GM12878 (cell line): ENCODE data around the gene PLEKHF1. TPM values are rescaled to one million over a fixed set of nuclear protein-coding genes. Genes with fewer than 3 reads are reported as not detected.
A peak's percentile ranks its signal among the peaks of the same experiment; 100 is the strongest.

Experiments used
- ATAC-seq: fragments of 200-7000 bp; cut with Tn5 transposase; 3 replicates; pipeline ENCODE4 v1.9.1; 2020; ENCODE audit warnings: mild to moderate bottlenecking, moderate library complexity
- BruUV-seq: library from RNA; stranded (reverse); fragments of 400-500 nt; replicated peaks from 2 replicates; lab custom pipeline; 2021; lab: Mats Ljungman, UMichigan
- CTCF ChIA-PET: fragments of 300-600 bp; sonication (Branson Sonifier 250); formaldehyde crosslinking; extraction: SDS; loops from one replicate; lab custom pipeline; 2021; ENCODE audit warnings: inconsistent platforms; lab: Yijun Ruan, JAX
- POLR2A ChIA-PET: fragments of 350-600 bp; formaldehyde crosslinking; extraction: SDS; loops from one replicate; lab custom pipeline; 2021; ENCODE audit warnings: inconsistent platforms; lab: Charles Lee
- RAD21 ChIA-PET: fragments of 300-600 bp; sonication (Branson Sonifier 250); formaldehyde crosslinking; loops from one replicate; lab custom pipeline; 2023; ENCODE audit warnings: antibody characterized with exemption; ENCODE audit not compliant: unreplicated experiment; lab: Charles Lee
- SMC1A ChIA-PET: fragments of 300-600 bp; sonication (Branson Sonifier 250); formaldehyde crosslinking; loops from one replicate; lab custom pipeline; 2023; ENCODE audit not compliant: unreplicated experiment, uncharacterized antibody; lab: Charles Lee
- DNase-seq: peaks from one replicate; pipeline ENCODE4 v3.0.0-alpha.2; 2011; ENCODE audit warnings: low read depth, low spot score
- FAIRE-seq: peaks from 3 replicates; lab custom pipeline; 2011; peaks lifted over from hg19 to GRCh38; lab: Jason Lieb, UNC
- H2AFZ ChIP-seq: 2 replicates; pipeline ENCODE4 v1.6.0; 2011; ENCODE audit warnings: low read depth, low read length, control low read depth; ENCODE audit not compliant: control insufficient read depth
- H3K27ac ChIP-seq: 2 replicates; pipeline ENCODE4 v1.5.1; 2011; ENCODE audit warnings: control low read depth; ENCODE audit not compliant: control insufficient read depth, insufficient read depth
- H3K27me3 ChIP-seq, 2 experiments: replicated peaks in 1 of 2; 2 replicates each; pipeline versions ENCODE4 v1.6.0 to v1.6.1; 2011; ENCODE audit warnings: low read length in 1 of 2; ENCODE audit not compliant: control insufficient read depth in 2 of 2, insufficient read depth in 2 of 2
- H3K36me3 ChIP-seq, 2 experiments: 2 replicates each; pipeline ENCODE4 v1.5.1; 2011; ENCODE audit warnings: low read length in 1 of 2; ENCODE audit not compliant: control insufficient read depth in 2 of 2, insufficient read depth in 2 of 2
- H3K4me1 ChIP-seq: 2 replicates; pipeline ENCODE4 v1.6.1; 2011; ENCODE audit warnings: mild to moderate bottlenecking, low read length, moderate library complexity, mixed read lengths; ENCODE audit not compliant: control insufficient read depth, insufficient read depth
- H3K4me2 ChIP-seq: 2 replicates; pipeline ENCODE4 v1.6.0; 2011; ENCODE audit warnings: control low read depth; ENCODE audit not compliant: control insufficient read depth, insufficient read depth
- H3K4me3 ChIP-seq: fragments of 200-600 bp; sonication (generic); 2 replicates; pipeline ENCODE4 v1.5.1; 2016
- H3K79me2 ChIP-seq: 2 replicates; pipeline ENCODE4 v1.6.0; 2011; ENCODE audit warnings: low read length; ENCODE audit not compliant: control insufficient read depth, insufficient read depth
- H3K9ac ChIP-seq: 2 replicates; pipeline ENCODE4 v1.8.0; 2011; ENCODE audit warnings: low read length, control low read depth, mixed read lengths; ENCODE audit not compliant: control insufficient read depth, insufficient read depth
- H3K9me3 ChIP-seq: replicated peaks from 3 replicates; pipeline ENCODE4 v1.5.1; 2011; ENCODE audit warnings: mild to moderate bottlenecking, low read length; ENCODE audit not compliant: control insufficient read depth, insufficient read depth
- H4K20me1 ChIP-seq: 2 replicates; pipeline ENCODE4 v1.6.0; 2011; ENCODE audit not compliant: control insufficient read depth, insufficient read depth
- BCL3 ChIP-seq: IDR thresholded peaks from 2 replicates; pipeline ENCODE4 v1.6.1; 2011; ENCODE audit warnings: borderline replicate concordance, low read depth, mild to moderate bottlenecking, moderate library complexity, low read length; ENCODE audit not compliant: insufficient read depth, poor library complexity, severe bottlenecking
- CREM ChIP-seq: IDR thresholded peaks from 2 replicates; pipeline ENCODE4 v1.6.1; 2014; ENCODE audit warnings: antibody characterized with exemption, low read depth
- NR2F1 ChIP-seq: fragments of 450-650 bp; conservative IDR thresholded peaks from 2 replicates; pipeline ENCODE4 v1.6.1; 2017; ENCODE audit warnings: mild to moderate bottlenecking
- RB1 ChIP-seq: fragments of 450-650 bp; formaldehyde crosslinking; IDR thresholded peaks from 2 replicates; pipeline ENCODE4 v1.6.1; 2017; ENCODE audit warnings: mild to moderate bottlenecking, borderline replicate concordance
- WGBS: methylation state at CpG from one replicate; pipeline ENCODE4 v1.1.6; 2016; ENCODE audit warnings: low lambda C conversion rate; ENCODE audit not compliant: insufficient replicate concordance, insufficient coverage; ENCODE audit errors: missing lambda C conversion rate; 5-methylcytosine and 5-hydroxymethylcytosine counted together
- in situ Hi-C: fragments of 300-500 bp; cut with MboI; formaldehyde crosslinking; loops from 9 replicates; pipeline ENCODE4 v1.14.3; 2018; ENCODE audit warnings: mixed read lengths
- intact Hi-C: fragments of 100-400 bp; cut with micrococcal nuclease; formaldehyde crosslinking; loops from one replicate; pipeline ENCODE4 v1.14.2; 2022; ENCODE audit not compliant: unreplicated experiment
- polyA plus RNA-seq, 11 experiments: library from polyadenylated mRNA; depleted of rRNA in 4 of 11; unstranded in 6 of 11; stranded (reverse) in 5 of 11; fragments of >200 nt; fragmentation: Nextera tagmentation in 4 of 11; fragmentation: Illumina TruSeq in 1 of 11; extraction: Ambion mirVana in 4 of 11; extraction: Trizol in 1 of 11; gene quantifications; 1 replicate in 1 of 11; 2 replicates in 10 of 11; pipeline versions ENCODE4 v1.2.1 to v1.2.3, GENCODE V29; 2011 to 2016; ENCODE audit warnings: inconsistent platforms in 2 of 11, missing spikeins in 2 of 11, low read depth in 1 of 11
- total RNA-seq, 4 experiments: library from RNA; depleted of rRNA in 3 of 4; stranded (reverse); fragments of >200 nt in 3 of 4; fragmentation: Illumina TruSeq in 1 of 4; extraction: Trizol in 1 of 4; gene quantifications; 2 replicates each; pipeline versions ENCODE4 v1.2.1 to v1.2.3, GENCODE V29; 2013 to 2021

The PLEKHF1 gene
- total and polyA plus RNA-seq, 10 of the 15 experiments (the other 5 are each of a cell fraction or from before 2014, with no cell fraction given) = 0.10 to 20.3 (median 15.3) TPM

- Histone ChIP-seq H2AFZ (peak overlapping the region; percentile 51), H3K79me2 (peaks cover 29% of the 10 kb centered on the region), H3K36me3 (no peaks in the 10 kb centered on the region), H3K9me3 (no peaks in the 10 kb centered on the region), H3K4me1 (peaks cover 11% of the 10 kb centered on the region), H4K20me1 (no peaks in the 10 kb centered on the region), H3K4me2 (peak overlapping the region; percentile 91), H3K27ac (peak overlapping the region; percentile 79), H3K9ac (peak overlapping the region; percentile 75), H3K4me3 (peak overlapping the region; percentile 66), H3K27me3 (no peaks in the 10 kb centered on the region)
- FAIRE-seq (peak; percentile 85), DNase-seq (no peak), ATAC-seq (peak; percentile 31)
- SMC1A ChIA-PET = interaction anchor here (0.7 to 4.2 kb wide), 23 partner anchors 9 to 248 kb away, joined by 3 to 59 read pairs (median 4); partner anchors contain the start of genes PLEKHF1 and POP4
- CTCF ChIA-PET = interaction anchor here (0.6 to 9.5 kb wide), 35 partner anchors 7 to 950 kb away, joined by 3 to 237 read pairs (median 4); partner anchors contain the start of genes PLEKHF1 and POP4
- TF ChIP-seq CREM (0 out of 2 replicates have a peak, but pooled peaks have one; percentile 1), BCL3 (no peak), NR2F1 (0 out of 2 replicates have a peak, but pooled peaks have one; percentile 6), RB1 (0 out of 2 replicates have a peak, but pooled peaks have one; percentile 2)
- intact Hi-C loops (loop anchor here (1.0 to 2.0 kb wide), 4 partner anchors 22 to 110 kb away; partner anchors contain the start of genes PLEKHF1 and POP4), in situ Hi-C loops (loop anchor here (10.0 to 25.0 kb wide), 2 partner anchors 111 to 504 kb away; partner anchors contain the start of genes POP4 and UQCRFS1)
- POLR2A ChIA-PET = interaction anchor here (0.5 to 3.3 kb wide), 9 partner anchors 12 to 127 kb away, joined by 3 to 17 read pairs (median 6); partner anchors contain the start of genes PLEKHF1 and POP4
- 10% methylated on average over 13 of the region's 13 CpGs for WGBS
- BruUV-seq = TSS peak; percentile 91
- RAD21 ChIA-PET = interaction anchor here (0.6 to 6.4 kb wide), 27 partner anchors 9 to 172 kb away, joined by 3 to 78 read pairs (median 4); partner anchors contain the start of genes PLEKHF1 and POP4
These were observed 50.7 kb downstream of the PLEKHF1 start for GRCh38 chr19:29715701-29716581.
